ENCODE results near the gene MST1.
A peak's percentile ranks its signal among the peaks of the same experiment; 100 is the strongest.

- TF ChIP-seq, protein P1, sequence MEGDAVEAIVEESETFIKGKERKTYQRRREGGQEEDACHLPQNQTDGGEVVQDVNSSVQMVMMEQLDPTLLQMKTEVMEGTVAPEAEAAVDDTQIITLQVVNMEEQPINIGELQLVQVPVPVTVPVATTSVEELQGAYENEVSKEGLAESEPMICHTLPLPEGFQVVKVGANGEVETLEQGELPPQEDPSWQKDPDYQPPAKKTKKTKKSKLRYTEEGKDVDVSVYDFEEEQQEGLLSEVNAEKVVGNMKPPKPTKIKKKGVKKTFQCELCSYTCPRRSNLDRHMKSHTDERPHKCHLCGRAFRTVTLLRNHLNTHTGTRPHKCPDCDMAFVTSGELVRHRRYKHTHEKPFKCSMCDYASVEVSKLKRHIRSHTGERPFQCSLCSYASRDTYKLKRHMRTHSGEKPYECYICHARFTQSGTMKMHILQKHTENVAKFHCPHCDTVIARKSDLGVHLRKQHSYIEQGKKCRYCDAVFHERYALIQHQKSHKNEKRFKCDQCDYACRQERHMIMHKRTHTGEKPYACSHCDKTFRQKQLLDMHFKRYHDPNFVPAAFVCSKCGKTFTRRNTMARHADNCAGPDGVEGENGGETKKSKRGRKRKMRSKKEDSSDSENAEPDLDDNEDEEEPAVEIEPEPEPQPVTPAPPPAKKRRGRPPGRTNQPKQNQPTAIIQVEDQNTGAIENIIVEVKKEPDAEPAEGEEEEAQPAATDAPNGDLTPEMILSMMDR (IDR thresholded peaks at IDR 0.05), result peak in 2 of 3 experiments; percentile 23 to 54
- TF ChIP-seq POLR2A (IDR thresholded peaks at IDR 0.05) (peak; percentile 57 to 69), POLR2AphosphoS5 (IDR thresholded peaks at IDR 0.05; ENCODE audit: insufficient read depth in 1 of 2, low read depth in 1 of 2) (peak; percentile 81 to 94)
Observed at GRCh38 chr3:49719214-49719884, 30.1 kb upstream of the MST1 start, which contains the start of gene AMIGO3.
